OCI-LY1 (cell line): ENCODE data around the gene BCL7B.

Experiments used
- CTCF ChIP-seq: fragments of 200-600 bp; sonication (generic), shearing (Covaris generic); IDR thresholded peaks from 2 replicates; pipeline ENCODE4 v1.5.1; 2017; ENCODE audit warnings: mild to moderate bottlenecking, antibody characterized with exemption, low read length, moderate library complexity, mixed read lengths
- EZH2 ChIP-seq: fragments of 200-600 bp; sonication (generic), shearing (Covaris generic); IDR thresholded peaks from 2 replicates; pipeline ENCODE4 v1.8.0; 2017; ENCODE audit warnings: borderline replicate concordance, mixed run types, mild to moderate bottlenecking, antibody characterized with exemption, low read length, moderate library complexity, mixed read lengths

- TF ChIP-seq EZH2 (no peak), CTCF (no peak)
Observed at GRCh38 chr7:73541722-73542121, 15.8 kb downstream of the BCL7B start.
